22Rv1 (cell line): ENCODE results near the gene ASPSCR1.

Experiments used
- H3K27ac ChIP-seq: fragments of 450-650 bp; 2 replicates; pipeline ENCODE4 v1.5.1; 2017
- ZFX ChIP-seq: fragments of 450-650 bp; IDR thresholded peaks from 2 replicates; pipeline ENCODE4 v1.6.1; 2017; ENCODE audit warnings: antibody characterized with exemption, borderline replicate concordance
- TF ChIP-seq, protein P1 (sequence below): fragments of 450-650 bp; IDR thresholded peaks from 2 replicates; pipeline ENCODE4 v1.5.1; 2017; ENCODE audit warnings: mild to moderate bottlenecking

ASPSCR1 gene

GRCh38 chr17:82004517-82005455, 27.4 kb downstream of the ASPSCR1 start:
- no peak overlapping the region for H3K27ac ChIP-seq
- TF ChIP-seq, protein P1, sequence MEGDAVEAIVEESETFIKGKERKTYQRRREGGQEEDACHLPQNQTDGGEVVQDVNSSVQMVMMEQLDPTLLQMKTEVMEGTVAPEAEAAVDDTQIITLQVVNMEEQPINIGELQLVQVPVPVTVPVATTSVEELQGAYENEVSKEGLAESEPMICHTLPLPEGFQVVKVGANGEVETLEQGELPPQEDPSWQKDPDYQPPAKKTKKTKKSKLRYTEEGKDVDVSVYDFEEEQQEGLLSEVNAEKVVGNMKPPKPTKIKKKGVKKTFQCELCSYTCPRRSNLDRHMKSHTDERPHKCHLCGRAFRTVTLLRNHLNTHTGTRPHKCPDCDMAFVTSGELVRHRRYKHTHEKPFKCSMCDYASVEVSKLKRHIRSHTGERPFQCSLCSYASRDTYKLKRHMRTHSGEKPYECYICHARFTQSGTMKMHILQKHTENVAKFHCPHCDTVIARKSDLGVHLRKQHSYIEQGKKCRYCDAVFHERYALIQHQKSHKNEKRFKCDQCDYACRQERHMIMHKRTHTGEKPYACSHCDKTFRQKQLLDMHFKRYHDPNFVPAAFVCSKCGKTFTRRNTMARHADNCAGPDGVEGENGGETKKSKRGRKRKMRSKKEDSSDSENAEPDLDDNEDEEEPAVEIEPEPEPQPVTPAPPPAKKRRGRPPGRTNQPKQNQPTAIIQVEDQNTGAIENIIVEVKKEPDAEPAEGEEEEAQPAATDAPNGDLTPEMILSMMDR: no peak
- TF ChIP-seq ZFX: no peak

DNA sequence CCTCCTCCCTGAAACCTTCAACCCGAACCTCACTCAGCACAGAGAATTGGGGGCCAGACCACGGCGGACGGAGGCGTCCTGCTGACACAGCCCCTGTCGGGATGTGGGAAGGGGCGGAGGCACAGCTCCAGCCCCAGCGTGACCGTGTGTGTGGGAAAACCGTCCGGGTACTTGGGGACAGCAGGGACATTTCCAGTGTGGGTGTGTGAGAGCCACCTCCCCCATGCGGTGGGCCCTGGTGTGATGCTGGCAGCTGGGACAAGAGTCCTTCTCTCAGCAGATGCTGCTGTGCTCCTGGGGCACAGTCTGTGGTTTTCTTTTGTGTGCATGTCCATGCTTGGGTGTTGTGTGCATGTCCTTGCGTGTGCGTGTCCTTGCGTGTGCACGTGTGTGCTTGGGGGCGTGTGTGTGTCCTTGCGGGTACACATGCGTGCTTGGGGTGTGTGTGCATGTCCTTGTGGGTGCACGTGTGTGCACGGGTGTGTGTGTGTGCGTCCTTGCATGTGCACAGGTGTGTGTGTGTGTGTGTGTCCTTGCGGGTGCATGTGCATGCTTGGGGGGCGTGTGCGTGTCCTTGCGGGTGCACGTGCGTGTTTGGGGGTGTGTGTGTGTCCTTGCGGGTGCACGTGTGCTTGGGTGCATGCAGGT, 28.4 kb downstream of the ASPSCR1 start:
- TF ChIP-seq, protein P1: no peak
- no peak overlapping the region for H3K27ac ChIP-seq

DNA sequence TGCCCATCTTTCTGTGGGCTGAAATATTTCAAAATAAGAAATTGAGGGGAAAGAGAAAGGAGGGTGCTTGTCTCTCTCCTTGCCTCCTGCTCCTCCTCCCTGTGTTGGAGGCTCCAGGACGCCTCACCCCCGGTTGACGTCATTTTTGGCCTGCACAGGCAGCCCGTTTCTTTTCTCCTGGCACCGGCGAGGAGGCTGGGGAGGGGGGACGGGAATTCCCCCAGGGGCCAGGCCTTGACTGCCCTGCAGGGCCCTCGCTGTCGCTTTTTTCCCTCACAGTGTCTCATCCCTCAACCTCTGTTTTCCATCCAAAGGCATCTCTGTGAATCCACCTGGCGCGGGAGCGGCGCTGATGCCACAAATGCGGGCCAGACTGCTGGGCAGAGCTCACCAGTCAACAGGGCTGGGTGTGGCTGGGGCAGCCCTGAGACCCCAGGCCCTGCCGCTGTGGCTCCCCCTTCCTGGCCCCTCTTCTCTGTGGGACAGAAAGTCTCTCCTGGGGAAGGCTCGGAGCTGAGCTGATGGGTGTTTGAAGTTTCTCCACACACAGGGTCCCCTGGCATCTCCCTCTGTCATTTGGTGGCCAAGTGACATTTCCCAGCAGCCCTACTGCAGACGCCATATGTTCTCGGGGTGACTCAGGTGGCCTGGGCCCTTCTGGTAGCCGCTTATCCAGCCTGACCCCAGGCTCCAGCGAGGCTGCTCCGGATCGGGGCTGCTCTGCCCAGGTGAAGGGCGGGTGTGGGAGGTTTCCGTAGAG, 29.2 kb downstream of the ASPSCR1 start:
- no peak overlapping the region for H3K27ac ChIP-seq
- TF ChIP-seq, protein P1: no peak
- no peak for TF ChIP-seq ZFX

- H3K27ac ChIP-seq: no peak overlapping the region
- no peak for TF ChIP-seq ZFX
- TF ChIP-seq, protein P1: no peak
Observed at GRCh38 chr17:82007228-82007494, 29.7 kb downstream of the ASPSCR1 start.

GRCh38 chr17:82007495-82008257, 30.2 kb downstream of the ASPSCR1 start:
- no peak overlapping the region for H3K27ac ChIP-seq
- TF ChIP-seq, protein P1: no peak
- TF ChIP-seq ZFX: no peak

DNA sequence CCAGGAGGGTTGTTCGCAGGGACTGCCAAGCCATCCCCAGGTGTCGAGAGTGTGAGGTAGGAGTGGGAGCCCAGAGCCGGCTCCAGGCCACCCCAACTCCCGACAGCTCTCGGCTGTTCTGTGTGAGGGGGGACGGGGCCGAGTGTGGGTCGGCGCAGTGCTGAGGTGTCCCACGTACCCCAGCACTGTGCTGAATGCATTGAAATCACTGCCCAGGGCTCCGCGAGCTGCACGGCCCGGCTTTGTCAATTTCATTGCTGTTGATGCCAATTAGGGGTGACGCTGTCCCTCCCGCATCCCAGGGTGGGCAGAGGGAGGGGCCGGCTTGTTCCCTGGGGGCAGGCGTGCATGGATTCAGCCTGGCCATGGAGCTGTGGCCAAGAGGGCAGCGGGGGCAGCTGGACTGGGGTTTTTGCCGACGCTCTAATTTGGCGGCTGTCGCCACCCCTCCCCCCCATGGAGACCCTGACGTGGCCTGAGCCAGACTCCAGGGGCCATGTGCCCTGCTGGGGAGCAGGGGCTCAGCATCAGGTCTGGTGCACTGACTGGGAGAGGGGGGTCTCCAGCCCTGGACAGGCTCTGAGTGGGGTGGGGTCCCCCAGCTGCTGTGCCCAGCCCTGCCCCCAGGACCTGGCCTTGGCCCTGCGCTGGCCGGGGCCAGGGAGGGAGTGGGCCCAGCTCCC, 31.0 kb downstream of the ASPSCR1 start:
- no peak for TF ChIP-seq ZFX
- TF ChIP-seq, protein P1: no peak
- H3K27ac ChIP-seq: no peak overlapping the region
